Measurements from ENCODE around the gene SIPA1L3. TPM values are rescaled to one million over a fixed set of nuclear protein-coding genes. Genes with fewer than 3 reads are reported as not detected.

Gene SIPA1L3
- total and polyA plus RNA-seq, 2 of the 13 experiments (the other 11 are each of a cell fraction or from before 2014, with no cell fraction given), result 5.5 to 7.7 TPM

DNA sequence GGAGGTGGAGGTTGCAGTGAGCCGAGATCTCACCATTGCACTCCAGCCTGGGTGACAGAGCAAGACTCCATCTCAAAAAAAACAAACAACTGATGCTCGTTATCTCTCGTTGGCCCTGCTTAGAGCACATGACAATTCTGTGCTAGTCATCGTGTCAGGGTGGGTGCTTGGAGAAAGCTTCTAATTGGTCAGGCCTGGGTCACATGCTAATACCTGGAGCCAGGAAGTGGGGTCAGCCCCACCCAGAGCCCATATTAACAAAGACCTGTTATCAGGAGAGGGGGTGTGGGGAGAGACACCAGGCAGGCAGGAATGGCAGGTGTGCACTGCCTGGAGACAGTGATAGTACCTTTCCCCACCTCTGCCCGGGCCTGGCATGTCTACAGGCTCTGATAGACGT lies 232.1 kb downstream of the SIPA1L3 start:
- Histone ChIP-seq H3K79me2 (ENCODE audit: insufficient read depth, low read length) (no peaks in the 10 kb centered on the region), H3K4me1 (ENCODE audit: insufficient read depth, low read length) (no peaks in the 10 kb centered on the region), H3K27ac (ENCODE audit: extremely low read length, insufficient read depth, low read length) (no peak overlapping the region), H4K20me1 (ENCODE audit: insufficient read depth, low read length) (no peaks in the 10 kb centered on the region), H3K9me3 (ENCODE audit: low read length) (no peaks in the 10 kb centered on the region), H3K4me2 (ENCODE audit: low read depth, low read length) (no peak overlapping the region), H3K4me3 (replicated peaks in 1 of 3; ENCODE audit: insufficient read depth in 1 of 3, low read depth in 2 of 3, low read length in 3 of 3) (no peak overlapping the region), H3K27me3 (ENCODE audit: control insufficient read depth in 1 of 2, insufficient read depth in 2 of 2, low read length in 2 of 2) (no peaks in the 10 kb centered on the region), H3K9ac (ENCODE audit: insufficient read depth, low read depth, low read length) (no peak overlapping the region), H3K36me3 (replicated peaks in 1 of 2; ENCODE audit: control insufficient read depth in 1 of 2, insufficient read depth in 2 of 2, low read length in 2 of 2) (peaks cover 2% of the 10 kb centered on the region in 2 experiments; a peak in 1 of 5 replicates), H2AFZ (ENCODE audit: low read length) (no peak overlapping the region)
- POLR2A ChIA-PET, result no interaction called here
- in situ Hi-C loops (cut with HindIII; ENCODE audit: extremely low pct_ligation_motif_present, low pct_unique_long_range_greater_than_20kb) (no loop called here), intact Hi-C loops (cut with micrococcal nuclease; ENCODE audit: unreplicated experiment) (no loop called here)
- 100% methylated on average over 5 of the region's 6 CpGs for WGBS (ENCODE audit: low lambda C conversion rate)
- CTCF ChIA-PET (ENCODE audit: low intra/inter-chr PET ratio, low total read pairs), result no interaction called here
- no peak for TF ChIP-seq ZNF569 (CRISPR knock-in tag; IDR thresholded peaks at IDR 0.05; ENCODE audit: borderline replicate concordance)
- FAIRE-seq (no peak), ATAC-seq (no peak), DNase-seq (ENCODE audit: low spot score) (no peak)
- no TSS peak for BruUV-seq (replicated peaks)

- ATAC-seq (no peak), FAIRE-seq (no peak), DNase-seq (ENCODE audit: low spot score) (no peak)
- TF ChIP-seq MAFF (IDR thresholded peaks at IDR 0.05; ENCODE audit: low read depth, low read length) (no peak), ZBTB7B (CRISPR knock-in tag; IDR thresholded peaks at IDR 0.05) (no peak), E2F2 (CRISPR knock-in tag; IDR thresholded peaks at IDR 0.05; ENCODE audit: borderline replicate concordance) (no peak), HIC2 (CRISPR knock-in tag; IDR thresholded peaks at IDR 0.05; ENCODE audit: low read depth) (no peak), ZNF879 (CRISPR knock-in tag; IDR thresholded peaks at IDR 0.05) (no peak), ZNF224 (CRISPR knock-in tag; IDR thresholded peaks at IDR 0.05) (no peak), RFX1 (IDR thresholded peaks at IDR 0.05) (no peak), ZNF468 (CRISPR knock-in tag; IDR thresholded peaks at IDR 0.05) (no peak), RXRA (CRISPR knock-in tag; IDR thresholded peaks at IDR 0.05) (no peak), ZNF816 (CRISPR knock-in tag; IDR thresholded peaks at IDR 0.05; ENCODE audit: borderline replicate concordance) (no peak), ZNF292 (CRISPR knock-in tag; IDR thresholded peaks at IDR 0.05; ENCODE audit: borderline replicate concordance, low read depth) (no peak), TBP (CRISPR knock-in tag; IDR thresholded peaks at IDR 0.05) (no peak), NFYB (CRISPR knock-in tag; IDR thresholded peaks at IDR 0.05) (no peak), NFIB (CRISPR knock-in tag; IDR thresholded peaks at IDR 0.05; ENCODE audit: borderline replicate concordance) (no peak), HMGA1 (CRISPR knock-in tag; conservative IDR thresholded peaks at IDR 0.05) (no peak)
- TF ChIP-seq, protein P1, sequence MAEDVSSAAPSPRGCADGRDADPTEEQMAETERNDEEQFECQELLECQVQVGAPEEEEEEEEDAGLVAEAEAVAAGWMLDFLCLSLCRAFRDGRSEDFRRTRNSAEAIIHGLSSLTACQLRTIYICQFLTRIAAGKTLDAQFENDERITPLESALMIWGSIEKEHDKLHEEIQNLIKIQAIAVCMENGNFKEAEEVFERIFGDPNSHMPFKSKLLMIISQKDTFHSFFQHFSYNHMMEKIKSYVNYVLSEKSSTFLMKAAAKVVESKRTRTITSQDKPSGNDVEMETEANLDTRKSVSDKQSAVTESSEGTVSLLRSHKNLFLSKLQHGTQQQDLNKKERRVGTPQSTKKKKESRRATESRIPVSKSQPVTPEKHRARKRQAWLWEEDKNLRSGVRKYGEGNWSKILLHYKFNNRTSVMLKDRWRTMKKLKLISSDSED (CRISPR knock-in tag; IDR thresholded peaks at IDR 0.05), result no peak
- peaks cover 2 to 4% of the 10 kb centered on the region in 2 experiments; a peak in 2 of 5 replicates for H3K36me3 ChIP-seq (replicated peaks in 1 of 2; ENCODE audit: control insufficient read depth in 1 of 2, insufficient read depth in 2 of 2, low read length in 2 of 2)
- BruUV-seq (replicated peaks), result no TSS peak
- CTCF ChIA-PET (ENCODE audit: low intra/inter-chr PET ratio, low total read pairs), result no interaction called here
- H2AFZ ChIP-seq (ENCODE audit: low read length), result no peak overlapping the region
- intact Hi-C loops (cut with micrococcal nuclease; ENCODE audit: unreplicated experiment) (no loop called here), in situ Hi-C loops (cut with HindIII; ENCODE audit: extremely low pct_ligation_motif_present, low pct_unique_long_range_greater_than_20kb) (no loop called here)
- H3K27me3 ChIP-seq (ENCODE audit: control insufficient read depth in 1 of 2, insufficient read depth in 2 of 2, low read length in 2 of 2), result no peaks in the 10 kb centered on the region
- H3K4me2 ChIP-seq (ENCODE audit: low read depth, low read length), result no peak overlapping the region
- H3K9me3 ChIP-seq (ENCODE audit: low read length), result no peaks in the 10 kb centered on the region
- 100% methylated on average over 6 of the region's 13 CpGs for WGBS (ENCODE audit: low lambda C conversion rate)
- no peaks in the 10 kb centered on the region for H3K4me1 ChIP-seq (ENCODE audit: insufficient read depth, low read length)
- POLR2A ChIA-PET, result interaction anchor here (0.6 kb wide), 2 partner anchors 25 to 133 kb away, joined by 3 to 5 read pairs; no protein-coding TSS in a partner anchor
- H3K79me2 ChIP-seq (ENCODE audit: insufficient read depth, low read length), result no peaks in the 10 kb centered on the region
- no peaks in the 10 kb centered on the region for H4K20me1 ChIP-seq (ENCODE audit: insufficient read depth, low read length)
- H3K9ac ChIP-seq (ENCODE audit: insufficient read depth, low read depth, low read length), result no peak overlapping the region
- H3K4me3 ChIP-seq (replicated peaks in 1 of 3; ENCODE audit: insufficient read depth in 1 of 3, low read depth in 2 of 3, low read length in 3 of 3), result no peak overlapping the region
- H3K27ac ChIP-seq (ENCODE audit: extremely low read length, insufficient read depth, low read length), result no peak overlapping the region
Observed at GRCh38 chr19:38141108-38141507, 234.1 kb downstream of the SIPA1L3 start.
